ENCODE data around the gene VAV2.

The VAV2 gene

DNA sequence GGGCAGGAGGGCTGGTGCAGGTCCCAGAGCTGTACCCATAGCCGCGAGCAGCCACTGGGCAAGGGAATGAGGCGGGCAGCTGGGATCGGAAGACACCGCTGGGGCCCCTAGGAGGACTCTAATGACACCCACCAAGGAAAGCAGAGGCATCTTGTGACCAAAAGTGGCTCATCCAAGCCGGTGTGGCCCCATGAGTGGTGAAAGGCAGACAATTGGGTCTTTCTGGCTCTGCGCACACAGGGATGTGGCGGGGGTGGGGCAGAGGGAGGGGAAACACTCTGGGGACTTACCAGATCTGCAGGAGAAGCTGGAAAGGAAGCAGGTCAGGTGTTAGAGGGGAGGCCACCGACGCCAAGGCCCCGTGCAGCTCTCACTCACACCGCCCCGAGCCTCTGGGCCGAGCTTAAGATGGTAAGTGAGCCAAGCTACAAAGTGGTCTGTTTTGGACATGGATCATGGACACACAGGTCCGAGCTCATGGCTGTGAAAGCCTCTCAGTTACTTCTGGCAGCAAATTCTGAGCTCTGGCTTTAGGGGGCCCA lies 211.6 kb downstream of the VAV2 start:
- Histone ChIP-seq H3K4me3 (ENCODE audit: low read length) (no peak overlapping the region), H3K27ac (ENCODE audit: low read depth, low read length) (no peak overlapping the region), H3K79me1 (ENCODE audit: low read length) (no peaks in the 10 kb centered on the region), H2BK15ac (replicated peaks; ENCODE audit: low read depth) (no peak overlapping the region), H2BK5ac (ENCODE audit: low read length) (no peak overlapping the region), H2AK5ac (ENCODE audit: low read length) (no peak overlapping the region), H3K36me3 (ENCODE audit: control insufficient read depth, insufficient read depth, low read length) (no peaks in the 10 kb centered on the region), H3K18ac (ENCODE audit: low read length) (no peak overlapping the region), H3K4me1 (ENCODE audit: control insufficient read depth, low read depth, low read length) (no peaks in the 10 kb centered on the region), H4K8ac (ENCODE audit: low read depth, low read length) (no peak overlapping the region), H3K4ac (ENCODE audit: low read depth, low read length) (no peak overlapping the region), H3K27me3 (ENCODE audit: insufficient read depth, low read length, poor library complexity) (no peaks in the 10 kb centered on the region), H3K9ac (ENCODE audit: low read length) (no peak overlapping the region), H4K5ac (ENCODE audit: low read length) (no peak overlapping the region), H3K4me2 (ENCODE audit: low read length) (no peak overlapping the region), H3K79me2 (ENCODE audit: control insufficient read depth, insufficient read depth, low read length) (no peaks in the 10 kb centered on the region), H3K23ac (ENCODE audit: low read length) (no peak overlapping the region), H2BK120ac (ENCODE audit: low read depth, low read length) (no peak overlapping the region), H3K56ac (ENCODE audit: low read length) (no peak overlapping the region)
- no peak for DNase-seq
- no CpG with 5 or more reads among the region's 15 CpGs for WGBS (ENCODE audit: extremely low coverage, insufficient coverage, low lambda C conversion rate)

DNA sequence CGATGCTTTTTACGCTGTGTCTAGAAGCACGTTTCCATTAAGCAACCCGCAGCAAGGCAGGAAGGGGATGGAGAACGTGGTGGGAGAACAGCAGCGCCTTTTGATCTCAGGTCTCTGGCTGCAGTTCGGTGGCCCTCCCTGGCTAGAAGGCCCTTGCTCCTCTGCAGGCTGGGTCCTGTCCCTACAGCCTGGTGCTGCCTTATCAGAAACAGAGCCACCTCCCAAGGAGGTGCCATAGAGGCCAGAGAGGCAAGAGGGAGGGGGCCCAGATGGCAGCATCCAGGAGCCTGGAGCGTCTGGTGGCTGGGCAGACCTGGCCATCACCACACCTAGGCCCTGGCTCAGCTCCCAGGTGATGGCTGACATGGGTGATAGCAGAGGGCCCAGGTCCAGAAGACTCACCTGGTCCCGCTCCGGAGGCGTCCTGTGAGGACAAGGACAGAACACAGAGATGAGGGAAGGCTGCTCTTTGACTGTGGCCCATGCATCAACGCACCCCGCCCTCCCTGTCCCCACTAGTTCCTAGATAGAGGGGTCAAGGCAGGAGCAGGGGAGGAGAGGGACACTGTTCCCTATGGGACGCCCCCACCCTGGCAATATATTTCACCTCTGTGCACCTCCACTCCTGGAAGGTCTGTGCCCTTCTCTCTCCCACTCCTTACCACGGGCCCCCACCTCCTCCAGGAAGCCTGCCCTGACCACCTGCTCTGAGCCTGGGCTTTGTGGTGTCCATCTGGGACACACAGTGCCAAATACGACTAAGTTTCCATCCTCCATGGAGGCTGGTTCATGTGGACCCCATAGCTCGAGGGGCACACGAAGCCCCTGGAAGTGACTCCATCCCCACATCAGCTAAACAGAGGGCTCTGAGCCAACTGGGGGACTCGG lies 212.4 kb downstream of the VAV2 start:
- Histone ChIP-seq H3K79me2 (ENCODE audit: control insufficient read depth, insufficient read depth, low read length) (no peaks in the 10 kb centered on the region), H2BK120ac (ENCODE audit: low read depth, low read length) (no peak overlapping the region), H2BK5ac (ENCODE audit: low read length) (no peak overlapping the region), H3K79me1 (ENCODE audit: low read length) (no peaks in the 10 kb centered on the region), H2AK5ac (ENCODE audit: low read length) (no peak overlapping the region), H3K56ac (ENCODE audit: low read length) (no peak overlapping the region), H2BK15ac (replicated peaks; ENCODE audit: low read depth) (no peak overlapping the region), H3K27ac (ENCODE audit: low read depth, low read length) (no peak overlapping the region), H3K9ac (ENCODE audit: low read length) (no peak overlapping the region), H4K8ac (ENCODE audit: low read depth, low read length) (no peak overlapping the region), H3K4me3 (ENCODE audit: low read length) (no peak overlapping the region), H3K4me1 (ENCODE audit: control insufficient read depth, low read depth, low read length) (no peaks in the 10 kb centered on the region), H3K18ac (ENCODE audit: low read length) (no peak overlapping the region), H3K4ac (ENCODE audit: low read depth, low read length) (no peak overlapping the region), H4K5ac (ENCODE audit: low read length) (no peak overlapping the region), H3K23ac (ENCODE audit: low read length) (no peak overlapping the region), H3K36me3 (ENCODE audit: control insufficient read depth, insufficient read depth, low read length) (peaks cover under 1% of the 10 kb centered on the region), H3K4me2 (ENCODE audit: low read length) (no peak overlapping the region), H3K27me3 (ENCODE audit: insufficient read depth, low read length, poor library complexity) (no peaks in the 10 kb centered on the region)
- WGBS (ENCODE audit: extremely low coverage, insufficient coverage, low lambda C conversion rate): no CpG with 5 or more reads among the region's 19 CpGs
- no peak for DNase-seq

DNA sequence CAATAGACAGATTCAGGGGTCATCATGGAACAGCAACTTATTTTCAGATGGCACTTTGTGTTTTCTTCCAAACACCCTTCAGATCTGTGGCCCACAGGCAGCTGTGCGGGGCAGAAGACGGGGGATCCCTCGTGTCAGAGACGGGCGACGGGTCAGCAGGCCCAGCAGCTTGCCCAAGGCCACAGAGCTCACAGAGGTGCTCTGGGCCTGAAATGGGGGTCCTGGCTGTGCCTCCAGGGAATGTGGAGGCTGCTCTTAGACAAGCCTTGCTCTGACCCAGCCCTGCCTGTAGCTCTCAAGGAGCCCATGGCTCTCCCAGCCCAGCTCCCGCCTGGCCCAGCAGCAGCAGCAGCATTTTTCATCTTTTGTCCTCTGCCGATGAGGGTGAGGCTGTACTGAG lies 213.0 kb downstream of the VAV2 start:
- H2BK5ac ChIP-seq (ENCODE audit: low read length): no peak overlapping the region
- no peak overlapping the region for H3K56ac ChIP-seq (ENCODE audit: low read length)
- H3K27me3 ChIP-seq (ENCODE audit: insufficient read depth, low read length, poor library complexity): no peaks in the 10 kb centered on the region
- no peak overlapping the region for H3K4ac ChIP-seq (ENCODE audit: low read depth, low read length)
- no peak overlapping the region for H3K4me3 ChIP-seq (ENCODE audit: low read length)
- H2BK120ac ChIP-seq (ENCODE audit: low read depth, low read length): no peak overlapping the region
- no peaks in the 10 kb centered on the region for H3K4me1 ChIP-seq (ENCODE audit: control insufficient read depth, low read depth, low read length)
- H4K5ac ChIP-seq (ENCODE audit: low read length): no peak overlapping the region
- no peak overlapping the region for H3K4me2 ChIP-seq (ENCODE audit: low read length)
- WGBS (ENCODE audit: extremely low coverage, insufficient coverage, low lambda C conversion rate): no CpG with 5 or more reads among the region's 8 CpGs
- H3K79me1 ChIP-seq (ENCODE audit: low read length): no peaks in the 10 kb centered on the region
- H2BK15ac ChIP-seq (replicated peaks; ENCODE audit: low read depth): no peak overlapping the region
- no peaks in the 10 kb centered on the region for H3K79me2 ChIP-seq (ENCODE audit: control insufficient read depth, insufficient read depth, low read length)
- no peak overlapping the region for H2AK5ac ChIP-seq (ENCODE audit: low read length)
- H3K9ac ChIP-seq (ENCODE audit: low read length): no peak overlapping the region
- H4K8ac ChIP-seq (ENCODE audit: low read depth, low read length): no peak overlapping the region
- no peak for DNase-seq
- H3K27ac ChIP-seq (ENCODE audit: low read depth, low read length): no peak overlapping the region
- no peak overlapping the region for H3K23ac ChIP-seq (ENCODE audit: low read length)
- H3K18ac ChIP-seq (ENCODE audit: low read length): no peak overlapping the region
- peaks cover 3% of the 10 kb centered on the region for H3K36me3 ChIP-seq (ENCODE audit: control insufficient read depth, insufficient read depth, low read length)

- H4K5ac ChIP-seq (ENCODE audit: low read length): no peak overlapping the region
- H3K4me2 ChIP-seq (ENCODE audit: low read length): no peak overlapping the region
- H3K4me1 ChIP-seq (ENCODE audit: control insufficient read depth, low read depth, low read length): no peaks in the 10 kb centered on the region
- H3K4me3 ChIP-seq (ENCODE audit: low read length): no peak overlapping the region
- H3K36me3 ChIP-seq (ENCODE audit: control insufficient read depth, insufficient read depth, low read length): peaks cover 5% of the 10 kb centered on the region
- H3K4ac ChIP-seq (ENCODE audit: low read depth, low read length): no peak overlapping the region
- H2BK120ac ChIP-seq (ENCODE audit: low read depth, low read length): no peak overlapping the region
- no peak overlapping the region for H3K18ac ChIP-seq (ENCODE audit: low read length)
- no peak overlapping the region for H3K23ac ChIP-seq (ENCODE audit: low read length)
- no CpG with 5 or more reads among the region's 20 CpGs for WGBS (ENCODE audit: extremely low coverage, insufficient coverage, low lambda C conversion rate)
- no peaks in the 10 kb centered on the region for H3K79me1 ChIP-seq (ENCODE audit: low read length)
- no peak overlapping the region for H2AK5ac ChIP-seq (ENCODE audit: low read length)
- H3K56ac ChIP-seq (ENCODE audit: low read length): no peak overlapping the region
- H3K79me2 ChIP-seq (ENCODE audit: control insufficient read depth, insufficient read depth, low read length): no peaks in the 10 kb centered on the region
- H4K8ac ChIP-seq (ENCODE audit: low read depth, low read length): no peak overlapping the region
- no peak overlapping the region for H3K9ac ChIP-seq (ENCODE audit: low read length)
- no peaks in the 10 kb centered on the region for H3K27me3 ChIP-seq (ENCODE audit: insufficient read depth, low read length, poor library complexity)
- no peak overlapping the region for H2BK5ac ChIP-seq (ENCODE audit: low read length)
- H2BK15ac ChIP-seq (replicated peaks; ENCODE audit: low read depth): no peak overlapping the region
- DNase-seq: no peak
- H3K27ac ChIP-seq (ENCODE audit: low read depth, low read length): no peak overlapping the region
Measured at GRCh38 chr9:133778336-133779013, 213.6 kb downstream of the VAV2 start.

DNA sequence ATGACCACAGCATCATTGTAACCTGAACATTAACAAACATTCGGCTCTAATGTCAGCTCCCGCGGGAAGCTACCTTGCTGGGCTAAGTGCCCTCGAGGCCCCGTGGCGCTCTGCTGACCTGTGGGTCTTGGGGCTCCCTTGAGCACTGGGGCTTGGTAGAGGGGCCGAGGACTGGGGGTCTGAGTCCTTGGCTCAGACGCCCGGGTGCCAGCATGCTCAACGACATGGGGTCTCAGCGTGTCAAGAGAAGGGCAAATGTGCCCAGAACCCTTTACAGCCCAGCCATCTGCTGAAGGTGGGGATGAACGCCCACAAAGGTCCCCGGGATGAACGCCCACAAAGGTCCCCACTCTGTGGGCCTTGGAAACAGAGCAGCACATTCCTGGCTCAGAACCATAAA lies 214.3 kb downstream of the VAV2 start:
- Histone ChIP-seq H3K4me1 (ENCODE audit: control insufficient read depth, low read depth, low read length) (no peaks in the 10 kb centered on the region), H3K23ac (ENCODE audit: low read length) (no peak overlapping the region), H3K9ac (ENCODE audit: low read length) (no peak overlapping the region), H2BK15ac (replicated peaks; ENCODE audit: low read depth) (no peak overlapping the region), H3K18ac (ENCODE audit: low read length) (no peak overlapping the region), H3K27me3 (ENCODE audit: insufficient read depth, low read length, poor library complexity) (no peaks in the 10 kb centered on the region), H3K56ac (ENCODE audit: low read length) (no peak overlapping the region), H2BK5ac (ENCODE audit: low read length) (no peak overlapping the region), H3K4me3 (ENCODE audit: low read length) (no peak overlapping the region), H3K27ac (ENCODE audit: low read depth, low read length) (no peak overlapping the region), H3K4ac (ENCODE audit: low read depth, low read length) (no peak overlapping the region), H4K8ac (ENCODE audit: low read depth, low read length) (no peak overlapping the region), H3K36me3 (ENCODE audit: control insufficient read depth, insufficient read depth, low read length) (peaks cover 5% of the 10 kb centered on the region), H3K4me2 (ENCODE audit: low read length) (no peak overlapping the region), H3K79me1 (ENCODE audit: low read length) (no peaks in the 10 kb centered on the region), H4K5ac (ENCODE audit: low read length) (no peak overlapping the region), H2AK5ac (ENCODE audit: low read length) (no peak overlapping the region), H2BK120ac (ENCODE audit: low read depth, low read length) (no peak overlapping the region), H3K79me2 (ENCODE audit: control insufficient read depth, insufficient read depth, low read length) (no peaks in the 10 kb centered on the region)
- no CpG with 5 or more reads among the region's 14 CpGs for WGBS (ENCODE audit: extremely low coverage, insufficient coverage, low lambda C conversion rate)
- DNase-seq: no peak

Data from mesendoderm (in vitro differentiated cells).